H9 (cell line): Measurements from ENCODE around the gene DIAPH2. TPM values are rescaled to one million over a fixed set of nuclear protein-coding genes. Genes with fewer than 3 reads are reported as not detected.

Experiments used
- DNase-seq: peaks from one replicate; pipeline ENCODE4 v3.0.0-alpha.2; 2017
- H2AFZ ChIP-seq: one replicate; pipeline ENCODE4 v1.6.1; 2013; ENCODE audit warnings: mild to moderate bottlenecking, low read length, control low read depth, moderate library complexity
- H2AK5ac ChIP-seq: 2 replicates; pipeline ENCODE4 v1.6.1; 2013; ENCODE audit warnings: low read length, control low read depth, mixed read lengths; ENCODE audit not compliant: insufficient read length
- H2BK120ac ChIP-seq: one replicate; pipeline ENCODE4 v1.6.1; 2013; ENCODE audit warnings: low read depth, mild to moderate bottlenecking, low read length, control low read depth, inconsistent platforms; ENCODE audit not compliant: poor library complexity, severe bottlenecking
- H2BK12ac ChIP-seq: 2 replicates; pipeline ENCODE4 v1.6.1; 2013; ENCODE audit warnings: low read length, control low read depth, mixed read lengths, low read depth; ENCODE audit not compliant: insufficient read length
- H2BK15ac ChIP-seq: 2 replicates; pipeline ENCODE4 v1.6.1; 2013; ENCODE audit warnings: low read depth, low read length, control low read depth
- H2BK20ac ChIP-seq: one replicate; pipeline ENCODE4 v1.6.1; 2013; ENCODE audit warnings: low read depth, mild to moderate bottlenecking, low read length, control low read depth, inconsistent platforms; ENCODE audit not compliant: poor library complexity, severe bottlenecking
- H2BK5ac ChIP-seq: 2 replicates; pipeline ENCODE4 v1.6.1; 2013; ENCODE audit warnings: low read length, control low read depth, mixed read lengths; ENCODE audit not compliant: insufficient read length
- H3K14ac ChIP-seq: 2 replicates; pipeline ENCODE4 v1.6.1; 2013; ENCODE audit warnings: low read length, control low read depth; ENCODE audit not compliant: insufficient read depth
- H3K18ac ChIP-seq: 2 replicates; pipeline ENCODE4 v1.6.1; 2013; ENCODE audit warnings: low read depth, mild to moderate bottlenecking, mixed read lengths, low read length, control low read depth; ENCODE audit not compliant: insufficient read length
- H3K23ac ChIP-seq: 2 replicates; pipeline ENCODE4 v1.6.1; 2013; ENCODE audit warnings: low read length, control low read depth, mixed read lengths, low read depth; ENCODE audit not compliant: insufficient read length
- H3K23me2 ChIP-seq: 2 replicates; pipeline ENCODE4 v1.6.1; 2013; ENCODE audit warnings: low read depth, mild to moderate bottlenecking, mixed read lengths, low read length, control low read depth; ENCODE audit not compliant: insufficient read length, poor library complexity, severe bottlenecking
- H3K27ac ChIP-seq: 2 replicates; pipeline ENCODE4 v1.5.1; 2013; ENCODE audit warnings: low read length, control low read depth, mixed read lengths, low read depth; ENCODE audit not compliant: insufficient read length
- H3K27me3 ChIP-seq: 2 replicates; pipeline ENCODE4 v1.6.1; 2013; ENCODE audit warnings: low read length, control low read depth, inconsistent platforms; ENCODE audit not compliant: insufficient read depth
- H3K4ac ChIP-seq: 2 replicates; pipeline ENCODE4 v1.6.1; 2013; ENCODE audit warnings: low read depth, mild to moderate bottlenecking, control low read depth, inconsistent platforms, low read length, moderate library complexity
- H3K4me1 ChIP-seq: 2 replicates; pipeline ENCODE4 v1.6.1; 2013; ENCODE audit warnings: low read length, control low read depth, inconsistent platforms; ENCODE audit not compliant: insufficient read depth
- H3K4me2 ChIP-seq: 2 replicates; pipeline ENCODE4 v1.6.1; 2013; ENCODE audit warnings: low read length, control low read depth, mixed read lengths; ENCODE audit not compliant: insufficient read length, insufficient read depth
- H3K56ac ChIP-seq: 2 replicates; pipeline ENCODE4 v1.6.1; 2013; ENCODE audit warnings: low read depth, mild to moderate bottlenecking, mixed read lengths, low read length, control low read depth; ENCODE audit not compliant: insufficient read length
- H3K79me1 ChIP-seq: 2 replicates; pipeline ENCODE4 v1.6.1; 2013; ENCODE audit warnings: low read depth, mild to moderate bottlenecking, moderate library complexity, low read length, control low read depth, inconsistent platforms; ENCODE audit not compliant: insufficient read depth, poor library complexity, severe bottlenecking
- H3K79me2 ChIP-seq: 2 replicates; pipeline ENCODE4 v1.6.1; 2013; ENCODE audit warnings: low read length, control low read depth, inconsistent platforms; ENCODE audit not compliant: insufficient read depth
- H3K9ac ChIP-seq: 2 replicates; pipeline ENCODE4 v1.6.1; 2013; ENCODE audit warnings: low read length, control low read depth, mixed read lengths; ENCODE audit not compliant: insufficient read length; ENCODE audit errors: extremely low read depth
- H3K9me3 ChIP-seq: one replicate; pipeline ENCODE4 v1.6.1; 2013; ENCODE audit warnings: low read depth, low read length, inconsistent platforms; ENCODE audit not compliant: control insufficient read depth
- H3T11ph ChIP-seq: one replicate; pipeline ENCODE4 v1.6.1; 2013; ENCODE audit warnings: mild to moderate bottlenecking, low read length, control low read depth, inconsistent platforms
- H4K20me1 ChIP-seq: one replicate; pipeline ENCODE4 v1.6.1; 2013; ENCODE audit not compliant: control insufficient read depth, insufficient read length, insufficient read depth
- H4K5ac ChIP-seq: 2 replicates; pipeline ENCODE4 v1.6.1; 2013; ENCODE audit warnings: low read depth, mild to moderate bottlenecking, mixed read lengths, low read length, control low read depth; ENCODE audit not compliant: insufficient read length
- H4K8ac ChIP-seq: replicated peaks from 2 replicates; pipeline ENCODE4 v1.6.1; 2013; ENCODE audit warnings: low read length, control low read depth, mixed read lengths, low read depth; ENCODE audit not compliant: insufficient read length
- H4K91ac ChIP-seq: 2 replicates; pipeline ENCODE4 v1.6.1; 2013; ENCODE audit warnings: low read depth, mild to moderate bottlenecking, moderate library complexity, mixed read lengths, low read length, control low read depth; ENCODE audit not compliant: insufficient read length
- H3K27ac Mint-ChIP-seq, 3 experiments: 2 replicates in 2 of 3; 3 replicates in 1 of 3; pipeline ENCODE4 v1.8.0; 2020 to 2021; ENCODE audit warnings: mixed read lengths in 3 of 3, mild to moderate bottlenecking in 1 of 3, moderate library complexity in 1 of 3
- H3K27me3 Mint-ChIP-seq: 2 replicates; pipeline ENCODE4 v1.8.0; 2021; ENCODE audit warnings: low read depth, mild to moderate bottlenecking, moderate library complexity, mixed read lengths
- H3K36me3 Mint-ChIP-seq, 3 experiments: 2 replicates in 2 of 3; 3 replicates in 1 of 3; pipeline ENCODE4 v1.8.0; 2020 to 2021; ENCODE audit warnings: low read depth in 3 of 3, mixed read lengths in 3 of 3; ENCODE audit not compliant: insufficient read depth in 1 of 3
- H3K4me1 Mint-ChIP-seq, 2 experiments: 2 replicates each; pipeline ENCODE4 v1.8.0; 2020; ENCODE audit warnings: mixed read lengths in 2 of 2
- H3K4me3 Mint-ChIP-seq, 2 experiments: 2 replicates in 1 of 2; 3 replicates in 1 of 2; pipeline ENCODE4 v1.8.0; 2020 to 2021; ENCODE audit warnings: mild to moderate bottlenecking in 2 of 2, mixed read lengths in 2 of 2, moderate library complexity in 1 of 2
- H3K9me3 Mint-ChIP-seq, 2 experiments: 2 replicates in 1 of 2; 3 replicates in 1 of 2; pipeline ENCODE4 v1.8.0; 2020; ENCODE audit warnings: mild to moderate bottlenecking in 2 of 2, mixed read lengths in 2 of 2, moderate library complexity in 1 of 2
- CTCF ChIP-seq: fragments of 200-600 bp; sonication (generic); conservative IDR thresholded peaks from 3 replicates; pipeline ENCODE4 v1.8.0; 2021; ENCODE audit warnings: antibody characterized with exemption, mild to moderate bottlenecking
- WGBS: extraction: QIAGEN DNeasy Blood & Tissue Kit; methylation state at CpG from one replicate; pipeline ENCODE4 v1.1.7; 2013; ENCODE audit warnings: missing lambda C conversion rate, low lambda C conversion rate, mixed read lengths; ENCODE audit not compliant: insufficient read length; ENCODE audit errors: extremely low coverage; 5-methylcytosine and 5-hydroxymethylcytosine counted together
- total RNA-seq: library from RNA; stranded (reverse); gene quantifications from 2 replicates; pipeline ENCODE4 v1.2.1, GENCODE V29; 2021

Gene DIAPH2
- total RNA-seq, 1 experiment from 2014 or later: 45.4 TPM

DNA sequence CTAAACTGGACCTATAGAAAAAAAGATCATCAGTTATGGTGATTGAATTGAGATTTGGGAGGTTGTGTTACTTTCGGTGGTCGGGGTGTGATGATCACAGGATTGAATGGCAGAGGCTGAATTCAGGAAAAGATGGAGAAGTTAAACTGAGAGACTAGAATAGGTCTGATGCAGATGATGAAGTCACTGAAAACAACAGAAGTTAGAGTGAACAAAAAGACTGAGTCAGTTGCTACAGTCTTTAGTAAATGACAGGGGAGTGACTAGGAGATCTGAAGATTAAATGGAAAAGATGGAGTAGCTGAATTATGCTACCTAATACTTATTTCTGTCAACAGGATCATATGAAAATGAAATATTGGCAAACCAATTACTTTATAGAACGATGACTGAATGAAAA is 362.2 kb downstream of the DIAPH2 start:
- H3K4me1 Mint-ChIP-seq: peaks cover 8 to 9% of the 10 kb centered on the region in 2 experiments
- no peak for TF ChIP-seq CTCF
- Histone ChIP-seq H3K79me2 (no peaks in the 10 kb centered on the region), H3K23me2 (no peaks in the 10 kb centered on the region), H4K5ac (no peak overlapping the region), H4K20me1 (no peaks in the 10 kb centered on the region), H3K4me1 (no peaks in the 10 kb centered on the region), H3K14ac (no peak overlapping the region), H2AK5ac (no peak overlapping the region), H3K9ac (no peak overlapping the region), H3K9me3 (no peaks in the 10 kb centered on the region), H2AFZ (no peak overlapping the region), H3K23ac (no peak overlapping the region), H2BK20ac (no peak overlapping the region), H3K4me2 (no peak overlapping the region), H3K18ac (no peak overlapping the region), H2BK12ac (no peak overlapping the region), H2BK120ac (no peak overlapping the region), H3K79me1 (no peaks in the 10 kb centered on the region), H4K8ac (no peak overlapping the region), H2BK15ac (no peak overlapping the region), H3K27ac (no peak overlapping the region), H3K27me3 (no peaks in the 10 kb centered on the region), H3K4ac (no peak overlapping the region), H4K91ac (no peak overlapping the region), H3T11ph (no peak overlapping the region), H3K56ac (no peak overlapping the region), H2BK5ac (no peak overlapping the region)
- no CpG with 5 or more reads among the region's 3 CpGs for WGBS
- DNase-seq: no peak
- no peaks in the 10 kb centered on the region for H3K27me3 Mint-ChIP-seq
- no peaks in the 10 kb centered on the region for H3K36me3 Mint-ChIP-seq
- H3K27ac Mint-ChIP-seq: no peak overlapping the region
- no peak overlapping the region for H3K4me3 Mint-ChIP-seq
- H3K9me3 Mint-ChIP-seq: no peaks in the 10 kb centered on the region
